GM19240 (cell line): ENCODE results near the gene ARHGDIB.

Experiments
- DNase-seq: peaks from one replicate; pipeline ENCODE4 v3.0.0; 2011; ENCODE audit warnings: low spot score; ENCODE audit not compliant: insufficient read length

ARHGDIB gene

DNA sequence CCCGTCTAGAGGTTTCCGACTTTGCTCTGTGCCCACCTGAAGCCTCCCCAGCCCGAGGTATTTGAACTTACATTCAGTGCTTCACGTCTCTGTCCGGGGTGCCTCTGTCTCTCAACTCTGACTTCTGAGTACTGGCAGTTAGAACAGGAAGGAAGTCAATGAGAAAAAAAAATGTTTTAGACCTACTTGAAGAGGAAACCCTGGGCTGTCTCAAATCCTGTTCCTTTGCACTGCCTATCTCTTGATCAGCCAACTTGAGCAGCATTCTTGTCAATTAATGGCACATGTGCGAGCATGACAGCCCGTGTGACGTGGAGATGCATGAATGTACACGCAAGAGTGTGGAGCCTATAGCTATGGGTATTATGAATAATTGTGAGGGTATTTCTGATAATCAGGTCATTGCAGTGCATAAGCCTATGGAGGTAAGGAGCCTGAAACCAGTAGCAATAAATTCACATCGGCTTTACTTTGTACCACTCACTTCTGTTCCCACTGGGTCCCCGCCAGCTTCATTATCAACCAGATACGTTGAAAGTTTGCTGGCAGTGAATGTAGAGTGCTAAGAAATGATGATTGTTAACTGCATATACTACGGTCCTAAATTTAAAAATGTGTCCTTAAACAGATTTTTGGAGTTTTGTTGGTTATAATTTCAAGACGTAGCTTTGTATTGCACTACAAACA lies at the start of gene ARHGDIB:
ARHGDIB (minus strand) TSS at position 136 of the 687 bp plus-strand sequence. CDS start 10,889 bp downstream, outside the sequence.
- DNase-seq, result no peak

GRCh38 chr12:15011162-15011561 lies 49.8 kb upstream of the ARHGDIB start:
- no peak for DNase-seq

GRCh38 chr12:15007551-15007950 lies 46.1 kb upstream of the ARHGDIB start:
- DNase-seq, result no peak

- no peak for DNase-seq
Measured at GRCh38 chr12:15005064-15005463, 43.7 kb upstream of the ARHGDIB start.

DNA sequence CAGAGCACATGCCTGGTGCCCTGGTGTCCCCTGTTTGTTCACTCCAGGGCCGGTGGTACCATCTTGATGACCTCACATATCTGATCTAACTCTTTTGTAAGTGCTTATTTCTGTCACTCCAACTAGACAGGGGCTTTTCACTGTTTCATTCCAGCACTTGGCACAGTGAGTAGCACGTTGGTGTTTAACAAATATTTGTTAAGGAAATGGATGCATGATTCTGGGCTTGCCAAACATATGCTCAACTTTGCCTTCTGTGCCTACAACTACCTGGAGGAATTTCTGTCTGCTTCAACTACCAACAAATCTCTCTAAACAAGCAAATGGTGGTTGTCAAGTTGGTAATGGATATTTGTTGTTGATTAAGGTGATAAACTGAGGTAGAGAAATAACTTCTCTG lies 43.0 kb upstream of the ARHGDIB start:
- DNase-seq, result no peak

DNA sequence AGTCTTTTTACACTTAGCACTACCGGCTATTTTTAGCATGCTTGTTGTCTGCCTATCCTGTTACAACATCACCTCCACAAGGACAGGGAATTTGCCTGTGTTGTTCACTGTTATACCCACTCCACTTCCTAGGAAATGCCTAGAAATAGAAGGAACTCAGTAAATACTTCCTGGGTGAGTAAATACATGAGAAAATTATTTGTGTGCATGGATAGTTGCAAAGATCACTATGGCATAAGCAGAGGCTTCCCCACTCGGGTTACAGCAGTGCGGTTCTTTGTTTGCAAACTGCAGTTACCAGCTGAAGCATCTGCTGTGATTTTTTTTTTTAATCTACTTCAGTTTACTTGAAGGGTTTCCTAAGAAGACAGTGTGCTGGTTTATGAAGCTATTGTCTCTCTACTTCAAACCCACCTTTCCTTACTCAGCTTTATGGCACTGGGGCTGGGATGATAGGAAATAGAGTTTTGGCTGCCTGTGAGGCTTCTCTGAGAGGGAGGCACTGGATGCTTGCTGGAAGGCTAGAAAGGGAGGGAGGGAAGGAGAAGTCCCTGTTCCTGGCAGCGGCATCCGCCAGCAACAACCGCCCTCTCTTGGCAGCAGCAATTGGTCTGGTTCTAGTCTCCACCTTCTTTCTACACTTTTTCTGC lies 40.5 kb upstream of the ARHGDIB start:
- no peak for DNase-seq

DNA sequence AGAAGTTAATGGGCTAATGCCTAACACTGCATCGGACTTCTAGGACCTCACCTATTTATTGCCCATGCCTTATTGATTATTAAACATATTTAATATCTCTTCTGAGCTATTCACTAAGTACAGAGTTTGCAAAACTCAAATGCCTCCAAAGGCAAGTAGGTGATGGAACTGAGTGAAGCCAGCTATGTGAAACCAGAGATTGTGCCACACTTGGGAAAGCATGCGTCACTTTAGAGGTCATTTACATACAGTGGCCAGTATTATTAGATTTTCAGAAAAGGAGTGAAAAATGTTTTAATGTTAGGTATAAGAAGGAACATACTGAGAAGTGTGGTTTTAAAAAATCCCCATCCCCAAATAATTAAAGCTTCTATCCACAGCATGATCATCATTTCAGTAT lies 39.2 kb upstream of the ARHGDIB start:
- no peak for DNase-seq

GRCh38 chr12:14999695-15000365 lies 38.4 kb upstream of the ARHGDIB start:
- no peak for DNase-seq

GRCh38 chr12:14999021-14999694 lies 37.8 kb upstream of the ARHGDIB start:
- no peak for DNase-seq

GRCh38 chr12:14997998-14998397 lies 36.6 kb upstream of the ARHGDIB start:
- no peak for DNase-seq

DNA sequence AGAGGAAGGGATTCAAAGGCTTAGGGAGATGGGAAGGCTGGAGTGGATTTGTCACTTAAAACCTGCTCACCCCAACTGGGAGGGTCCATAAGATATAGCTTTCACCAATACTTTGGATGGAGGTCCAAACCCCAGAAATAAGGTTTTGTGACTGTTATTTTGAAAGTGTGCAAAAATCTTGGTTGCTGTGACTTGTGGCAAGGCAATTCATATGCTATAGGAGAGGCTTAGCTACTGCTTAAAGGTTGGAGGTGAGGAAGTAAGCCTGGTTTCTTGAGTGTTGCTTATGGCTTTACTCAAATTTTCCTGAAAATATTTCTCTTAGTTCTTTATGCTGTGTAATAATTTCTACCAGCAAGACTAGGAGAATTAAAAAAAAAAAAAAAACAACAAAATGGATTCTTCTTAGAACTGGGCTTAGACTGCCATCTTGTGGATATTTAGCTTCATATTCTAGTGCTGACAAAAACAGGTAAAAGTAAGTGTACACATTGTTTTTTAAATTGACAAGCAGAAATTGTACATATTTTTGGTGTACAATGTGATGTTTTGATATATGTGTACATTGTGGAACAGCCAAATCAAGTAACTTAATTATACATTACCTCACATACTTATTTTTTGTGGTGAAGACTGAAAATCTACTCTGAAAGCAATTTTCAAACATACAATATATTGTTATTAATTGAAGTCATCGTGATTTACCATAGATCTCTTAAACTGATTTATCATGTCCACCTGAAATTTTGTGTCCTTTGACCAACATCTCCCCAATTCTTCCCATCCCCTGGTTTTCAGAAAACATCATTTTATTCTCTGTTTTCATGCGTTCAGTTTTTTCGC lies 34.4 kb upstream of the ARHGDIB start:
- DNase-seq, result no peak

- DNase-seq, result no peak
Measured at GRCh38 chr12:14994610-14995009, 33.2 kb upstream of the ARHGDIB start.

GRCh38 chr12:14993537-14994266 lies 32.3 kb upstream of the ARHGDIB start:
- DNase-seq, result no peak

DNA sequence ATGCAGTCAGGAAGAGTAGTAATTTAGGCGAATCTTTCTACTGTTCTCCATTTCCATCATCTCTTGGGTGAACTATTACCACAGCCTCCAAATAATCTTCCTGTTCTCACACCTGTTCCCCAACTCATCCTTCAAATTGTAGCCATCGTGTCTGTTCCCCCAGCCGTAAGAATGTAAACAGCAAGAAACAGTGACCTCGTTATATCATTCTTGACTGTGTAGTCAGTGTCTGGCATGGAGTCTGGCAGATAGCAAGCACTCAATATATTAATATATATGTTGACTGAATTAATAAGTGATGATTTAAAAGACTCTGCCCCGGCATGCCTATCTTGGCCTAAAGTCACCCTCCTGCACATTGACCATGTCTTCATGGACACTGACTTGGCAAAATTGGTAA lies 31.7 kb upstream of the ARHGDIB start:
- DNase-seq, result no peak

DNA sequence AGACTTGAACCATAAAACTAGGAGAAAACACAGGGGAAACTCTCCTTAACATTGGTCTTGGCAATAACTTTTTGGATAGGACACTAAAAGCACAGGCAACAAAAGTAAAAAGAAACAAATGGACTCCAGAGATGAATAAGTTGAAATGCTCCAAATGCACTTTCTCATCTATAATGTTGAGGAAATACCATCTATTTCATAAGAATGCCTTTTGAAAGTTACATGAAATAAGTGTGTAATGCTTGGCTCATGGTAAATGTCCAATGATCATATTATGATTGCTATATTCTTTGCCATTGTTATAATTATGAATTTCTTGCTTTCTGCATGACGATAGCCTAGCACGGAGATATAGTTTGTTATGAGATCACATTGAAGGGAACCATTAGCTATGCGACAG lies 31.3 kb upstream of the ARHGDIB start:
- no peak for DNase-seq

- DNase-seq, result no peak
Measured at GRCh38 chr12:14991069-14991468, 29.7 kb upstream of the ARHGDIB start.

- no peak for DNase-seq
Measured at GRCh38 chr12:14989790-14990189, 28.4 kb upstream of the ARHGDIB start.

DNA sequence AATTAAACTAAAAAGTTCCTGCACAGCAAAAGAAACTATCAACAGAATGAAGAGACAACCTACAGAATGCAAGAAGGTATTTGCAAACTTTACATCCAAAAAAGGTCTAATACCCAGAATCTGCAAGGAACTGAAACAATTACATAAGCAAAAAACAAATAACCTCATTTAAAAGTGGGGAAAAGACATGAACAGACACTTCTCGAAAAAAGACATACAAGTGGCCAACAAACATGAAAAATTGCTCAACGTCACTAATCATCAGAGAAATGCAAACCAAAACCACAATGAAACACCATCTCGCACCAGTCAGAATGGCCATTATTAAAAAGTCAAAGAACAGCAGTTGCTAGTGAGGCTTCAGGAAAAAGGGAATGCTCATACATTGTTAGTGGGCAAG lies 26.6 kb upstream of the ARHGDIB start:
- DNase-seq, result no peak

DNA sequence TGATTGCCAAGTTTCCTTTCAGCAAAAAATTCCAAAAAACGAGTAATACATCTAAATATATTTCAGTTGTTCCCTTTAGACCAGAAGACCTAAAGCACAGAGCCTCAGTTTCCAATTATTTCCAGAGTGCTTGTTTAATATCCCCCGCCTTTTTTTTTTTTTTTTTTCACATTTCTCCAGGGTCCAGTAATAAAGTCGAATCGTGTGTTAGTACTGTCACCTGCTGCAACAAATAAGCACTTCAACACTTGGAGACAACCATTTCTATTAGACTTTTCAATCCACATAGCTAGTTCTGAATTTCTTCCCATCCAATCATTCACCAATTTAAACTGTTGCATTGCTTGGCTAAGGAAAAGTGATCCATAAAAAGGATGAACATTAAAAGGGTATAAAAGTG lies 25.0 kb upstream of the ARHGDIB start:
- no peak for DNase-seq

DNA sequence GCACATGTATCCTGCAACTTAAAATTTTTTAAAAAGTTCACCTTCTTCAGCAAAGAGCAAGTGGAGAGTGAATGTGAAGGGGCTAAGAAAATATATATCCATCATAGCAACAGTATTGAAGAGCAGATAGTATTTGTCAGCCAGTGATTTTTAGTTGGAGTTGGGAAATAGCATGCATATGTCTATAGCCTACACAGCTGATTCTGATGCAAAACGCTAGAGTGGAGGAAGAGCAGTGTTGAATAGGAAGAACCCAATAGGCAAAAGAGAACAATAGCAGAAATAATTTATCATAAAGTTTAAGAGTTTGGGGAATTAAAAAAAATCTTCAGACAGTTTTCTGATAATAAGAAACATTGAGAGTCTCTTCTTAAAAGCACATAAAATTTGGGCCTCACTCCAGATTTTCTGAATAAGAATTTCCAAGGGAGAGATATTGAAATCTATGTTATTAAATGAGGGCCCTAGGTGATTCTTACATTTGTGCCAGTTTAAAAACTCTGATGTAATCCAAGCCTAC lies 23.4 kb upstream of the ARHGDIB start:
- DNase-seq, result no peak
